ENCODE data around the gene ADGB.
A peak's percentile ranks its signal among the peaks of the same experiment; 100 is the strongest.
"Not testable (repeated sequence)": the region's sequence is repeated elsewhere in the genome, so short reads cannot be mapped to it uniquely, and the experiment has no call there.

ADGB gene

GRCh38 chr6:146770275-146770964 is 171.6 kb downstream of the ADGB start:
- no peak for DNase-seq

DNA sequence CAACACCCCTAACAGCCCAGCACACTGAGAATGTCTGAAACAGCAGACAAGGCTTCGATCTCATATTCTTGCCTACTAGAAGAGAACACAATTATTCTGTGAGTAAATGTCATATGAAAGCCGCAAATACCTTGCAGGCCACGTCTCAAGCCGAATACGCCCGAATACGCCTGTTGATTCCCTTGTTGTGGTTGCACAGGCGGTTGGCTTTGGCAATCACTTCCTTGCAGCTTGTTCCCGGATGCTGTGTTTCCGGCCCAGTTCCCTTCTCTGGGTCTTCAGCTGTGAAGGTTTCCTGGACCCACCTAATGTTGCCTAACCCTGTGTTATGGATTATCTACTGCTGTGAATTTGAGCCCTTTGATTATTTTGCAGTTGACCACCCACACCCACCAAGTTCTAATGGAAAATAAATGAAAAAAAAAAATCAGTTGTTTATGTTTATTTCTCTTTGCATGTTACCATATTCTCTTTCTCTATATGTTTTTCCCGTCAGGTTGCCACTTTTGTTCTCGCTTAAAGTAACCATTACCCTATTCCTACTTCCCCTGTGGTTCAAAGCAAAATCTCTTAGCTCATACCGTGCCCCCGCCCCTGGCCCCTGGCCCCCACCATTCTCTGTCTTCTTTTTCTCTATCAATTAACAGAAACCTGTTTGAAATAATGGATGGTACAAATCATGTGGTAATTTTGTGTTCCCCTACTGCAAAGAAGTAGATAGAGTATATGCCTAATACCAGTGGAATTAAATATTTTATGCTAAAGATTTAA is 172.4 kb downstream of the ADGB start:
- DNase-seq, result peak; percentile 57

DNA sequence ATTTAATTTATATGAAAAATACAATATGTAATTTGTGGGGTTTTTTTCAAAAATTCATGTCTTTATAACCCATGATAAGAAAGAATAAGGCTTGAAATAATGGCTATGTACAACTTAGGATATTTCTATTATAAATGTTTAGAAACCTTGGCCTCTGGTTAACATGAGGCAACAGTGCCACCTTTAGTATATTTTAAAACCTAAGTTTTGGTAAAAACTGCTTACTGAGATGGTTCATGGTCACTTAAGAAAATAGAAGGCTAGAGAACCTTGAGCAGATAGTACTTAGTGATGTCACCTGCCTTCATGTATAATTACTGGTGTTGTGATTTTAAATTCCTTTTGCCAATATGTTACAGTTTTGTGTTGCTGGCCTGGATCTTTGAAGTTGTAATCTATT is 176.4 kb downstream of the ADGB start:
- no peak for DNase-seq

DNA sequence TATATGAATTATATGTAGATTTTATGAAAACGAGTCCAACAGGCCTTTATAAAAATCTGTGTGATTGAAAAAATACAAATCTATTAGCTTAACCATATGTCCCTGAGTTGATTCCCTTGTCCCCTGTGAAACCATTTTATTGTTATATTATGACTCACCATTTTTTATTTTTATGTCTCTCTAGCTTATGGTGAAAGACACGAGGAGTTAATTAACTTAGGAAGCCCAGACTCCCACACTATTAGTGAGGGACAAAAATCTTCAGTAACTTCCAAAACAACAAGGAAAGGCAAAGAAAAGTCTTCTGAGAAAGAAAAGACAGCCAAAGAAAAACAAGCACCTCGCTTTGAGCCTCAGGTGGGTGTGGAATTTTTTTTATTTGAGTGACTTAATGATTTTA is 183.1 kb downstream of the ADGB start:
- DNase-seq, result no peak

- DNase-seq, result no peak
Observed at GRCh38 chr6:146785001-146785585, 186.3 kb downstream of the ADGB start.

- DNase-seq, result no peak
Observed at GRCh38 chr6:146787876-146788508, 189.2 kb downstream of the ADGB start.

DNA sequence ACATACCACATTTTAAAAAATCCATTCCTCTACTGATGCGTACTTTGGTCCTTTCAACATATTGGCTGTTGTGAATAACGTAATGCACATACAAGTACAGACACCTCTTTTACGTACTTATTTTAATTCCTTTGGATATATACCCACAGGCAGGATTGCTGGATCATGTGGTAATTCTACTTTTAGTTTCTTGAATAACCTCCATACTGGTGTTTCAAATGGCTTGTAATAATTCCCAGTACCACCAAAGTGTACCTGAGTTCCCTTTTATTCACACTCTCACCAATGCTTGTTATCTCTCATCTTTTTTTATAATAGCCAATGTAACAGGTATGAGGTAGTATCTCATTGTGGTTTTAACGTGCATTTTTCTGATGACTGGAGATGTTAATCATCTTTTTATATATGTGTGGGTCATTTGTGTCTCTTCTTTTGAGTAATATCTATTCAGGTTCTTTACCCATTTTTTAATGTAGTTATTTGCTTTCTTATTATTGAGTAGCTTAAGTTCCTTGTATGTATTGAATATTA is 191.9 kb downstream of the ADGB start:
- no peak for DNase-seq

DNA sequence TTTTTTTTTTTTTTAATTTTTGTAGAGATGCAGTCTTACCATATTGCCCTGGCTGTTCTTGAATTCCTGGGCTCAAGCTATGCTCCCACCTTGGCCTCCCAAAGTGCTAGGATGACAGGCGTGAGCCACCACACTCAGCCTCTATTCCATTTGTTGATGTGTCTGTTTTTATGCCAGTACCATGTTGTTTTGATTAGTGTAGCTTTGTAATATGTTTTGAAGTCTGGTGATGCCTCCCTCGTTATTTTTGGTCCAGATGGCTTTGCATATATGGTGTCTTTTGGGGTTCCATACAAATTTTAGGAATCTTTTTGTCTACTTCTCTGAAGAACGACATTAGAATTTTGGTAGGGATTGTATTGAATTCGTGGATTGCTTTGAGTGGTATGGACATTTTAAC is 193.2 kb downstream of the ADGB start:
- DNase-seq, result no peak

- DNase-seq, result not testable (repeated sequence)
Observed at GRCh38 chr6:146793218-146793617, 194.4 kb downstream of the ADGB start.

DNA sequence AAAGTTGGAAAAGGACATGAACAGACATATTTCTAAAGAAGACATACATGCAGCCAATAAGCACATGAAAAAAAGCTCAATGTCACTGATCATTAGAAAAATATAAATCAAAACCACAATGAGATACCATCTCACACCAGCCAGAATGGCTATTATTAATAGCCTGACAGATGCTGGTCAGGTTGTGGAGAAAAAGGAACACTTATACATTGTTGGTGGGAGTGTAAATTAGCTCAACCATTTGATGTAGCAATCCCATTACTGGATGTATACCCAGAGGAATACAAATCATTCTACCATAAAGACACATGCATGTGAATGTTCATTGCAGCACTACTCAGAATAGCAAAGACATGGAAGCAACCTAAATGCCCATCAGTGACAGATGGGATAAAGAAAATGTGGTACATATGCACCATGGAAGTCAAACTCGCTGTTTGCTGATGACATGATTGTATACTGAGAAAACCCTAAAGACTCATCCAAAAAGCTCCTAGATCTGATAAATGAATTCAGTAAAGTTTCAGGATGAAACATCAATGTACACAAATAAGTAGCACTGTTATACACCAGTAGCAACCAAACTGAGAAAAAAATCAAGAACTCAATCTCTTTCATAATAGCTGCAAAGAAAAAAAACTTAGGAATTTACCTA is 196.8 kb downstream of the ADGB start:
- no peak for DNase-seq

- not testable (repeated sequence) for DNase-seq
Observed at GRCh38 chr6:146803167-146803566, 204.4 kb downstream of the ADGB start.

- no peak for DNase-seq
Observed at GRCh38 chr6:146803601-146804000, 204.8 kb downstream of the ADGB start.

DNA sequence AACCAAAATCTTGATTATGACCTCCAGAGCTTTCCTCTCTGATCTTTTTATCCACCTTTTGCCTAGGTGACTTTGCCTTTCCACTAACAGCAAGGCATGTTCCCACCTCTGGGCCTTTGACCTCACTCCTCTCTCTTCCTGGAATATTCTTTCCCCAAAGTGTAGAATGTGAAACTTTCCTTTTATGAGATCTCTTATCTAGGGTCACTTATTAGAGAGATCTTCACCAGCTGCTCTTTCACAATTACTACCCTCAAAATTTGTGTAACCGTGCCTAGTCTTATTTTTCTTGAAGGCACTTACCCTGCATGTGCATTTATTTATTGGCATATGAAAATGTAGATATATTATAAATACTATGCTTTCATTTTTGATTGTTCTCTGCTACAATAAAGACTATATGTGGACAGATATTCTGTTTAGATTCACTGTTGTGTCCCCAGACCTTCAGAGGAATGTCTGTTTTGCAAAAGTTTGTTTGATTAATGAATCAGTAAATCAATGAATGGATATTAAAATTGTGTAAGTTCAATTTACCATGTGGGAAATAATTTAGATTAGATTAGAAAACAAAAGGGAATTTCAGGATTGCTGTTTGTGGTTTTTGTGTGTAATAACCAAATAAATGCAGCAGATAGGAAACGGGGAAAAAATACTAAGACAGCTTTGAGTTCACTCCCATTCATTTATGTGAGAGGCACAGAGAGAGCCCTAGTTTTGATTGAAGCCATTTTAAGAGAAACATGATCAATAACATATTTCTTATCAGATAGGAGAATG is 207.0 kb downstream of the ADGB start:
- DNase-seq, result no peak

- DNase-seq, result not testable (repeated sequence)
Observed at GRCh38 chr6:146809014-146809413, 210.2 kb downstream of the ADGB start.

DNA sequence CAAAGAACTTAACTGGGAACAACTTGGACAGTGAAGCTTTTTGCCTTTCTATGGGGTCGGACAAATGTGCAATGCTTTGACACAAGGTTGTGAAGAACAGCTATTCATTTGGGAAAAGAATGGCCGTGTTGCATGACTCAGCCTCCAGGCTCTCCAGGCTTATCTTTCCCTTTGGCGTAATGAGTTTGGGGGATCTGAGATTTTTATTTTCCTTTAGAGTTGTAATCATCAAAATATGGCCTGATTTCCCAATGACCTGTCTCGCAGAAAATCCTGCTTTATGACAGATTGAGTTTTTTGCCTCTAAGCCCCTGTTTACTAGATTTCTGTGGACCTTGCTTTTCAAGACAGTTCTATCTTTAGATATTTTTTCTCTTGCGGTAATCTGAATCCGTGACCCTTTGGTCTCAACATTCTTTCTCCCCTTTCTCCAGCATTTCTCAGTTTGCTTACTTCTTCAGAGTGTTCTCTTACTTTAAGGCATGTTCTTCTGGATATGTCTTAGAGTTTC is 214.1 kb downstream of the ADGB start:
- not testable (repeated sequence) for DNase-seq

GRCh38 chr6:146813554-146813953 is 214.8 kb downstream of the ADGB start:
- DNase-seq, result no peak

DNA sequence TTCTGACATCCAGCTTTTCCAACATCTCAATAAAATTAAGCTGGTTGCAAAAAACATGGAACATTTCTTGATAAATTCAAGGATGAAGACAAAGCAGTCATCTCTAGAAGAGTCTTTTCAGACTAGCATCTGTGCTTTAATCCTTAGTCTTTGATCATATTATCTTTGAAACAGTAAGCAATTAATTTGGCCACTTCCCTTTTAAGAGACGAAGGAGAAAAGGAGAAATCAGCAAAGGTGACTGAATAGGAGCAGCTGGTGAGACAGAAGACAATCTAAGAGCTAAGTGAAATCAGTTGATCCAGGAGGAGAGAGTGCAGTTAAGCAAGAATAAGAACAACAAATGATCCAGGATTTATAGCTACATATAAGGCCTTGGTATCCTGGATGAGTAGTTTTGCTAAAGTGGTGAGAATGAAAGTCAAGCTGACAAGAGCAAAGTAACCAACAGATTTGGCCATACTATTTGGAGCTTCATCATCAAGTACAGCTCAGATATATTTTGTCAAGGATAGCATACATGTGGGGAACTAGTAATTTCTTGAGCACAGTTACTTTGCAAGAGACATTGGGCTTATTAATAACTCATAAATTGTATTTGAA is 215.5 kb downstream of the ADGB start:
- DNase-seq, result no peak

GRCh38 chr6:146815511-146816462 is 217.0 kb downstream of the ADGB start:
- not testable (repeated sequence) for DNase-seq

DNA sequence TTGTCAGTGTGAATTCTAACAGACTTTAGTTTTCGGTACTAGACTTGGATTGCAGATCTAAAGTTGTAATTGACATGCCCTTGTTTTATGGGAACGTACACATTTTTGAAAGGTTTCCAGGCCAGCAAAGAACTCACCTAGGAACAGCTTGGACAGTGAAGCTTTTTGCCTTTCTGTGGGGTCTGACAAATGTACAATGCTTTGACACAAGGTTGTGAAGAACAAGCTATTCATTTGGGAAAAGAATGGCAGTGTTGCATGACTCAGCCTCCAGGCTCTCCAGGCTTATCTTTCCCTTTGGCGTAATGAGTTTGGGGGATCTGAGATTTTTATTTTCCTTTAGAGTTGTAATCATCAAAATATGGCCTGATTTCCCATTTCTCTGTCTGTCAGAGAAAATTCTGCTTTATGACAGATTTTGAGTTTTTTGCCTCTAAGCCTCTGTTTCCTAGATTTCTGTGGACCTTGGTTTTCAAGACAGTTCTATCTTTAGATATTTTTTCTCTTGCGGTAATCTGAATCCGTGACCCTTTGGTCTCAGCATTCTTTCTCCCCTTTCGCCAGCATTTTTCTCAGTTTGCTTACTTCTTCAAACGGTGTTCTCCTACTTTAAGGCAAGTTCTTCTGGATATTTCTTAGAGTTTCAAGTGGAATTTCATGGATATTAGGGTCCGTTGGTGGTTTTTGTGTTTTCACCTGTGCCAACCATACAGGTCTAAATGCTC is 221.0 kb downstream of the ADGB start:
- no peak for DNase-seq

Data from activated CD8-positive, alpha-beta memory T cell treated with anti-CD3 and anti-CD28 coated beads for 24 hours (primary cell).